ENCODE data around the gene PPP1R15A.
A peak's percentile ranks its signal among the peaks of the same experiment; 100 is the strongest.
"Not testable (repeated sequence)": the region's sequence is repeated elsewhere in the genome, so short reads cannot be mapped to it uniquely, and the experiment has no call there.

PPP1R15A gene

DNA sequence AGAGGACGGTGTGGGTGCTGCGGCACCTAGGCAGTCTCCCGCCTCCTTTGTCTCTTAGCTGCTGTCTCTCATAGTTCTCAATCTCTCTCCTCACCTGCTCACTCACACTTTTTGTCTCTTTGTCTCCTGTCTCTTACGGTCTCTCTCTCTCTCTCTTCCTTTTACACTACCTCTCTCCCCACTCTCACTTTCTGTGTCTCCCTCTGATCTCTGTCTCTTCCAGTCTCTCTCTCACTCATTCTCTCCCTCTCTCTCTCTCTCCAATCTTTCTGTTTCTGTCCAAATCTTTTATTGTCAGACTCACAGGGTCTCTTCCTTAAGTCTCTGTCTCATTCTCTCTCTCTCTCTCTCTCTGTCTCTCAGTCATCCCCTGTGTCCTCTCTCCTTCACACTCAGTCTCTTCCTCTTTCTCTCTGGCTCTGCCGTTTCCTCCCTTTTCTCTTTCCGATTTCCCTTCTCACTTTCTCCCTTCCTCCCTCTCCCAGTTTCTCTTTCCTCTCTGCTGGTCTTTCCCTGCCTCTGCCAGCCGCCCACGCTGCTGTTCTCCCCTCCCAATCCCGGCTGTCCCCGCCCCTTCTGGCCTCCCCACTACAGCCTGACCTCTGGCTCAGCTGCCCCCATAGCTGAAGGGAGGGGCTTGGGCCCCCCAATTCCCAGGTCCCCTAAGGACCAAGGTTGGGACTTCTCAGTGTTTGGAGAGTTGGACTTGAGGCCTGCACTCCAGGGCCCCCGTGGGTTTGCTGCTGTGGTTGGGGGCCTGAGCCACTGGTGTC lies 3.9 kb upstream of the PPP1R15A start, which contains the start of gene PLEKHA4:
Gene PLEKHA4 (minus strand): TSS at position 504 of the 773 bp plus-strand sequence. CDS start 997 bp downstream, outside the sequence.
- TF ChIP-seq CTCF (IDR thresholded peaks at IDR 0.05): no peak
- Histone ChIP-seq H3K79me2 (peaks cover 2% of the 10 kb centered on the region), H3K27ac (peak within 1 kb of the TSS; percentile 81), H3K4me1 (peaks cover 11% of the 10 kb centered on the region), H3K36me3 (ENCODE audit: control insufficient read depth, insufficient read depth, low read length) (no peaks in the 10 kb centered on the region), H2AFZ (peak within 1 kb of the TSS; percentile 99), H3K9ac (peak within 1 kb of the TSS; percentile 13), H3K4me3 (ENCODE audit: low read depth, low read length) (no peak within 1 kb of the TSS), H3K4me2 (ENCODE audit: low read length) (peak within 1 kb of the TSS; percentile 42), H3K9me3 (ENCODE audit: control insufficient read depth, low read length) (no peaks in the 10 kb centered on the region), H3K27me3 (ENCODE audit: control insufficient read depth, insufficient read depth, low read length) (no peaks in the 10 kb centered on the region)

DNA sequence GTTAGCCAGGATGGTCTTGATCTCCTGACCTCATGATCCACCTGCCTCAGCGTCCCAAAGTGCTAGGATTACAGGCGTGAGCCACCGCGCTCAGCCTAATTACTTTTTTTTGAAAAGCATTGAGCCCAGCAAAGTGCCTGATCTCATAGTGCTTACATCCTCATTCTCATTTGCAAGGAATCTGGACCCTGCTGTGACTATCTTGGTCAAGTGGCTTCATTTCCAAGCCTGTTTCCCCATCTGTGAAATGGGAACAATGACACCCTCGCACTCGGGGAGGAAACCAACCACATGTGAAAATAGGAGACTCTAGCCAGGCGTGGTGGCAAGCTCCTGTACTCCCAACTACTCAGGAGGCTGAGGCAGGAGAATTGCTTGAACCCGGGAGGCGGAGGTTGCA lies 2.2 kb upstream of the PPP1R15A start:
- H3K4me3 ChIP-seq (ENCODE audit: low read depth, low read length): no peak overlapping the region
- H3K79me2 ChIP-seq: peaks cover 9% of the 10 kb centered on the region
- H3K4me2 ChIP-seq (ENCODE audit: low read length): no peak overlapping the region
- peaks cover 21% of the 10 kb centered on the region for H3K4me1 ChIP-seq
- no peaks in the 10 kb centered on the region for H3K9me3 ChIP-seq (ENCODE audit: control insufficient read depth, low read length)
- H3K9ac ChIP-seq: no peak overlapping the region
- TF ChIP-seq CTCF (IDR thresholded peaks at IDR 0.05): no peak
- no peaks in the 10 kb centered on the region for H3K36me3 ChIP-seq (ENCODE audit: control insufficient read depth, insufficient read depth, low read length)
- H2AFZ ChIP-seq: no peak overlapping the region
- H3K27me3 ChIP-seq (ENCODE audit: control insufficient read depth, insufficient read depth, low read length): no peaks in the 10 kb centered on the region
- no peak overlapping the region for H3K27ac ChIP-seq

- H3K9ac ChIP-seq; H3K27me3 ChIP-seq (ENCODE audit: control insufficient read depth, insufficient read depth, low read length); H3K9me3 ChIP-seq (ENCODE audit: control insufficient read depth, low read length); H3K36me3 ChIP-seq (ENCODE audit: control insufficient read depth, insufficient read depth, low read length); H3K79me2 ChIP-seq: not testable (repeated sequence)
- H3K27ac ChIP-seq: peak overlapping the region; percentile 97
- peaks cover 21% of the 10 kb centered on the region for H3K4me1 ChIP-seq
- H3K4me3 ChIP-seq (ENCODE audit: low read depth, low read length): peak overlapping the region; percentile 100
- H2AFZ ChIP-seq: peak overlapping the region; percentile 63
- peak overlapping the region; percentile 100 for H3K4me2 ChIP-seq (ENCODE audit: low read length)
Measured at GRCh38 chr19:48871471-48872181, 595 bp upstream of the PPP1R15A start.

GRCh38 chr19:48872884-48873475 lies 759 bp downstream of the PPP1R15A start:
- Histone ChIP-seq H3K27ac (peak overlapping the region; percentile 97), H3K79me2 (peaks cover 9% of the 10 kb centered on the region), H3K4me3 (ENCODE audit: low read depth, low read length) (peak overlapping the region; percentile 100), H3K9ac (peak overlapping the region; percentile 97), H3K4me1 (peaks cover 21% of the 10 kb centered on the region), H3K4me2 (ENCODE audit: low read length) (peak overlapping the region; percentile 100), H2AFZ (peak overlapping the region; percentile 74), H3K36me3 (ENCODE audit: control insufficient read depth, insufficient read depth, low read length) (no peaks in the 10 kb centered on the region), H3K9me3 (ENCODE audit: control insufficient read depth, low read length) (no peaks in the 10 kb centered on the region), H3K27me3 (ENCODE audit: control insufficient read depth, insufficient read depth, low read length) (no peaks in the 10 kb centered on the region)
- TF ChIP-seq CTCF (IDR thresholded peaks at IDR 0.05): no peak
